ENCODE results near the gene EMC9. TPM values are rescaled to one million over a fixed set of nuclear protein-coding genes. Genes with fewer than 3 reads are reported as not detected.

Gene EMC9
- total RNA-seq, 4 donors from 2014 or later = 8.3 to 25.5 (median 16.9) TPM

- Histone ChIP-seq H3K36me3 (peaks cover 41 to 45% of the 10 kb centered on the region in 2 donors), H3K27me3 (no peaks in the 10 kb centered on the region), H3K9me3 (no peaks in the 10 kb centered on the region), H3K27ac (no peak overlapping the region), H3K4me3 (replicated peaks in 1 of 3) (no peak overlapping the region), H3K4me1 (peaks cover 0 to 17% of the 10 kb centered on the region in 2 donors)
- no peak for TF ChIP-seq POLR2A (IDR thresholded peaks at IDR 0.05)
- intact Hi-C loops (cut with DNase I) = no loop called here
- WGBS, 2 donors = 93 to 94% methylated on average over 8 to 18 of the region's 19 CpGs
- DNase-seq = no peak
Observed at GRCh38 chr14:24181371-24182077, 40.1 kb upstream of the EMC9 start.

GRCh38 chr14:24179961-24180796 is 38.8 kb upstream of the EMC9 start:
- H3K4me1 ChIP-seq = peaks cover 0 to 17% of the 10 kb centered on the region in 2 donors
- peak; percentile 24 to 26 for DNase-seq
- no peaks in the 10 kb centered on the region for H3K27me3 ChIP-seq
- H3K4me3 ChIP-seq (replicated peaks in 1 of 3) = no peak overlapping the region
- TF ChIP-seq CTCF (IDR thresholded peaks at IDR 0.05) (no peak), POLR2A (IDR thresholded peaks at IDR 0.05) (no peak)
- intact Hi-C loops (cut with DNase I) = no loop called here
- H3K36me3 ChIP-seq = peaks cover 33 to 35% of the 10 kb centered on the region in 2 donors
- peak overlapping the region in 2 of 3 donors; percentile 7 to 59 for H3K27ac ChIP-seq
- H3K9me3 ChIP-seq = no peaks in the 10 kb centered on the region
- 77 to 83% methylated on average over 17 to 18 of the region's 18 CpGs for WGBS, 2 donors

- DNase-seq = no peak
- no peak overlapping the region for H3K4me3 ChIP-seq (replicated peaks in 1 of 3)
- H3K9me3 ChIP-seq = no peaks in the 10 kb centered on the region
- H3K27ac ChIP-seq = peak overlapping the region in 1 of 3 donors; percentile 59
- peaks cover 0 to 17% of the 10 kb centered on the region in 2 donors for H3K4me1 ChIP-seq
- intact Hi-C loops (cut with DNase I) = no loop called here
- peaks cover 26 to 30% of the 10 kb centered on the region in 2 donors for H3K36me3 ChIP-seq
- H3K27me3 ChIP-seq = no peaks in the 10 kb centered on the region
- 82 to 93% methylated on average over 9 to 10 of the region's 14 CpGs for WGBS, 2 donors
- TF ChIP-seq CTCF (IDR thresholded peaks at IDR 0.05) (no peak), POLR2A (IDR thresholded peaks at IDR 0.05) (no peak)
Observed at GRCh38 chr14:24179294-24179960, 38.0 kb upstream of the EMC9 start.

- intact Hi-C loops (cut with DNase I) = no loop called here
- Histone ChIP-seq H3K4me3 (replicated peaks in 1 of 3) (no peak overlapping the region), H3K36me3 (peaks cover 18 to 22% of the 10 kb centered on the region in 2 donors), H3K9me3 (no peaks in the 10 kb centered on the region), H3K27ac (no peak overlapping the region), H3K4me1 (peaks cover 0 to 17% of the 10 kb centered on the region in 2 donors), H3K27me3 (no peaks in the 10 kb centered on the region)
- WGBS, 2 donors = 89 to 91% methylated on average over 10 to 12 of the region's 12 CpGs
- DNase-seq = no peak
- TF ChIP-seq POLR2A (IDR thresholded peaks at IDR 0.05) (no peak), CTCF (IDR thresholded peaks at IDR 0.05) (no peak)
Observed at GRCh38 chr14:24178399-24179178, 37.2 kb upstream of the EMC9 start.

- Histone ChIP-seq H3K36me3 (peaks cover 11 to 15% of the 10 kb centered on the region in 2 donors), H3K27ac (no peak overlapping the region), H3K4me3 (replicated peaks in 1 of 3) (no peak overlapping the region), H3K4me1 (peaks cover 0 to 17% of the 10 kb centered on the region in 2 donors), H3K9me3 (no peaks in the 10 kb centered on the region), H3K27me3 (no peaks in the 10 kb centered on the region)
- DNase-seq = no peak
- no peak for TF ChIP-seq CTCF (IDR thresholded peaks at IDR 0.05)
- no peak for TF ChIP-seq POLR2A (IDR thresholded peaks at IDR 0.05)
- WGBS, 2 donors = 95 to 99% methylated on average over 11 to 14 of the region's 14 CpGs
- intact Hi-C loops (cut with DNase I) = no loop called here
Observed at GRCh38 chr14:24177891-24178290, 36.5 kb upstream of the EMC9 start.

Measured in thyroid gland (tissue), 4 donors.